HG02884 (cell line): ENCODE measurements around the gene CEP89.
"Not testable (repeated sequence)": the region's sequence is repeated elsewhere in the genome, so short reads cannot be mapped to it uniquely, and the experiment has no call there.

Experiments
- ATAC-seq: cut with Tn5 transposase; IDR thresholded peaks from one replicate; pipeline ENCODE4 v1.9.1; 2021; ENCODE audit warnings: mild to moderate bottlenecking, moderate library complexity; ENCODE audit not compliant: unreplicated experiment

CEP89 gene

DNA sequence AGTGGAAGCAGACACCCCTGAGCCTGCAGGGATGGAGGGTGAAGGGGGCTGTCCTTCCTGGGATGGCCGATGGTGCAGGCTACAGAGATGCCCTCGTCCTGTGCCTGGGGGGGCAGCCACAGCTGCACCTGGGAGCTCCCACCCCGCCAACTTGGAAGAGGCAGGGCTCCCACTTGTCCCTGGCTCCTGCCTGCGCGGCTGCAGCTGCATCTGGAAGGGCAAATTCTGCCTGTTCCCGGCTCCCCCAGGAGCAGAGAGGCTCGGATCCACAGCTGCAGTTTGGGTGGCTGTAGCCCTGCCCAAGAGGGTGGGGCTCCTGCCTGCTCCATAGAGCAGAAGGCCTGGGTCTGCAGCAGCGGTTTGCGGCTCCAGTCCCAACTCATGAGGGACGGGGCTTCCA lies 2.2 kb downstream of the CEP89 start:
- ATAC-seq, result no peak

DNA sequence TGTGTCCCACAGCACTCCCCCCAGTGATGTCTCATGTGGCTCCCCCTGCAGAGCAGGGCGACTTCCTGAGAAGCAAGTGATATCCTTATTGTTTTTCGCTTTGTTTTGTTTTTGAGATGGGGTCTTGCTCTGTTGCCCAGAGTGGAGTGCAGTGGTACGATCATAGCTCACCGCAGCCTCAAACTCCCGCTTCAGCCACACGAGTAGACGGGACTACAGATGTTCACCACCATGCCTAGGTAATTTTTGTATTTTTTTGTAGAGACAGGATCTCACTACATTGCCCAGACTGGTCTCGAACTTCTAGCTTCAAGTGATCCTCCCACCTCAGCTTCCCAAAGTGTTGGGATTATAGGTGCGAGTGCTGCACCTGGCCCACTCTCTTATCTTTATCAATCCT lies 5.0 kb downstream of the CEP89 start:
- no peak for ATAC-seq

DNA sequence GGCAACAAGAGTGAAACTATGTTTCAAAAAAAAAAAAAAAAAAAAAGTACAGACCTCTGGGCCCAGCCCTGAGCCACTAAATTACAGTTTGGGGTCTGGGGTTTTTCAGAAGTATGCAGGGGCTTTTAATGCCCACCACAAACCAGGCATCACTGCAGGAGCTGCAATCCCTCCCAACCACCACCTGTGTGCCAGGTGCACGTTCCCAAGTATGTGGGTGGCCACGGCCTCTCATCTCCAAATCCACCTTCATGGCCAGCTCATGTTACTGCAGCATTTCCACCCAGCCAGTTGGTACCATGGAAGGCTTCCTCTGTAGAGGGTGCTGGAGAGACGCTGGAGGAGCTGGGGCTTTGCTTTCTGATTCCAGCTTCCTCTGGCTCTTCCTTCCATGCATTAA lies 26.5 kb downstream of the CEP89 start:
- ATAC-seq, result no peak

DNA sequence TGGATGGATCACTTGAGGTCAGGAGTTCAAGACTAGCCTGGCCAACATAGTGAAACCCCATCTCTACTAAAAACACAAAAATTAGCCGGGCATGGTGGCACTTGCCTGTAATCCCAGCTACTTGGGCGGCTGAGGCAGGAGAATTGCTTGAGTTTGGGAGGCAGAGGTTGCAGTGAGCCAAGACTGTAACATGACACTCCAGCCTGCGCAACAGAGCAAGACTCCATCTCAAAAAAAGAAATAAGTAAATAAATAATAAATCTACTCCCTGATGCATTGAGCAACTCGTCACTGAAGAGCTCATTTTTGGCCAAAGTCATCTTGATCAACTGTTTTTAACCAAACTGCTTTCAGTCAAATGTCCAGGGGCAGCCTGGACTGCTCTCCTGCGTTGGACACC lies 30.5 kb downstream of the CEP89 start:
- not testable (repeated sequence) for ATAC-seq

DNA sequence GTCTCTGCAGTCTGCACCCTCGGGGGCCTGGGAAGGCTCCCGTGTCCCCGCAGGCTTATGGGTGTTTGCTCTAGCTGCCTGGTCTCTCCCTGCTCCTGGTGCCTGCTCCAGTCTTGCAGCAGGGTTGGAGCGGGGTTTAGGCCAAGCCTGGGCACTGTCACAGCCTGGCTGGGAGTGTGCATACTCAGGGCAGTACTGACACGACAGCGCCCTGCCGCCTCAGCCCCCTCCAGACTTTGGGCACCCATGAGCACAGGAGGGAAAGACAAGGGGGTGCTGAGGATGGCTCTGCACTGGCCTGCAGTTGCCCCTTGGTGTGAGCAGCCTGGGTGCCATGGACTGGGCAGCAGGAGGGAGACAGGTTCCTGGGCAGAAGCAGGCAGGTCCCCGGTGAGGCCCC lies 35.7 kb downstream of the CEP89 start:
- ATAC-seq, result no peak

DNA sequence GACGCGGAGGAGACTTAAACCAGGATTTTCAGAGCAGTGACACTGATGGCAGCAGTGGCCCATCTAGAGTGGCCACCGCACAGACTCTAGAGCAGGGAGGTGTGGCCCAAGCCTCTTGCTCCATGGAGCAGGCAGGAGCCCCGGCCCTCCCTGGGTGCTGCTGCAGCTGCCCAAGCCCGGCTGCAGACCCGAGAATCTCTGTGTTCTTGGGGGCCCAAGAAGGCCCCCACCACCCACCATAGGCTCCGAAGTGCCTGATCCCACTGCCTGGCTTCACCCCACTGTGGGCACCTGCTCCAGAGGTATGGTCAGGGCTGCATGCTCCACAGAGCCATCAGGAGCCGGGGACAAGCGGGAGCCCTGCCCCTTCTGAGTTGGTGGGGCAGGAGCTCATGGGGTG lies 36.1 kb downstream of the CEP89 start:
- ATAC-seq, result no peak

DNA sequence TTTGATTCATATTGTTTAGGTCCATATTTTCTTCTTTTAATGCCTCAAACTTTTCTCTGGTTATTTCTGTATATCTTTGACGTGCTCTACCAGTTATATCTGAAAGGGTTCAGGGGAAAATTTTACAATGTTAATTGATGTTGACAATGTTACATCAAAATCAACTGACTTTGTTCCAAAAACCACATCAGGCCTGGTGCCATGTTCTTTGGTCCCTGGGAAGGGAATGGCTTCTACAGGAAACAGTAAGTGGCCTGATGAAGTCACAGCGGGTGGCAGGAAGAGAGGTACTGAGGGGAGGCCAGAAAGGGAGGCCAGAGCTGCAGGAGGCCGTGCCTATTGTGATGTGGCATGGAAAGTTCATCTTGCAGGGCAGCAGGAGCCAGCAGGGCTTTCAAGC lies 38.2 kb downstream of the CEP89 start:
- ATAC-seq, result no peak

DNA sequence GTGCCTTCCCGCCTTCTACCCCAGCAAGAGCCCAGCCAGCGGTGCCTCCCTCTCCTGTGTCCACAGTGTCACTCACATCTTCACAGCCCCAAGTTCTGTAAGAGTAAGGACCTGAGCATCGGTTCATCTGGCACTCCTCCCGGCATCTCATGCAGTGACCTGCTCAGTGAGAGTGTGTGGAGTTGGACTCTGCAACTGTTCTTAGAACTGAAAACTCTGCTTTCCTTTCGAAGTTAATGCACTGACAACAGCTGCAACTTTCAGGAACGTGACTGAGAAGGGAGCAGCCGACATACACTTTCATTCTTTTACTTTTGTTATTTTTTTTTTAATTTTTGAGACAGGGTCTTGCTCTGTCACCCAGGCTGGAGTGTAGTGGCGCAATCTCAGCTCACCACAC lies 41.2 kb downstream of the CEP89 start:
- no peak for ATAC-seq

DNA sequence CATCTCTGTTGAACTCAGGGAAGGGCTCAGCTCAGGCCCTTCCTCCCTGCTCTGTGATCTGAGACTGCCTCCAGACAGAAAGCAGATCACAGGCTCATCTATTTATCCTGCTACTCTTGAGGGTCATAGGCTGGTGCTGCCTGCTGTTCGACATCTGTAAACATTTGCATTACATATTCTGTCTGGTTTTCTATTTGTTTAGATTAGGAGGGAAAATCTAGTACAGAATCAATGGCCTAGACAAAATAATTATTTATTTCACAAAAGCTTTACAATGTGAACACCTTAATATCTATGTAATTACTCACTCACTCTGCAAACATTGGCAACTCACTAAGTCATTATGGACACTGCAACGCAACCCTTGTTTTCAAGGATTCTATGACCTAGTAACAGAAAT lies 43.0 kb downstream of the CEP89 start:
- ATAC-seq, result no peak

DNA sequence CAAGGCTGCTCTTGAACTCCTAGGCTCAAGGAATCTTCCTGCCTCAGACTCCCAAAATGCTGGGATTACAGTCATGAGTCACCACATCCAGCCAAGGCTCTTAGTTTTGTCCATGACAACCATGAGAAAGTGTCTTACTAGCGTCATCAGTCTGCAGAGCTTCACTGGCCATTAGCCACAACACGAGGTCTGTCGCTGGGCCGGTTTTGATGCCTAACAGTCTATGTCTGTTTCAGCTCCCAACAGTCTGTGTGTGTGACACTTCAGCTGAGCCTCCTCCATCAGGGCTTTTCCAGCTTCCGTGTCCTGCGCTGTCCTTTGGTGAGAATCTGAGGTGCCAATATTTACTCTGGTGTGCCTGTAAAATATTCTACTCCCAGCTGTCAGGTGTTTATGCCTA lies 47.6 kb downstream of the CEP89 start:
- no peak for ATAC-seq

DNA sequence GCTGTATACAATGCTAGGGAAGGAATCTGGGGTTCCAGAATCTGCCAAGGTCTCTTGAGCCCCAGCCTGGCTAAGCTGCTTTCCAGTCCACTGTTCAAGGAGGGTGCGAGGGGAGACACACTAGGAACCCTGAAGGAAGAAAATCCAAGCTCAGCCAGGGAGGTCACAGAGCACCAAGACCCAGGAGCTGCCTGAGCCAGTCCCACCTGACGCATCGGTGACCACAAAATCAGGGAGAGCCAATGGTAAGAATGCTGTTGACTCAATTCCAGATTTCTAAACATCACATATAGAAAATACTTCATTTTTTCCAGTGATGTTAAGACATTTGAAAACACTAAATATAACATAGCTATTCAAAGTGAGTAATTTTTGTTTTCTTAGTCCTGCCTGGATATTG lies 50.1 kb downstream of the CEP89 start:
- no peak for ATAC-seq

DNA sequence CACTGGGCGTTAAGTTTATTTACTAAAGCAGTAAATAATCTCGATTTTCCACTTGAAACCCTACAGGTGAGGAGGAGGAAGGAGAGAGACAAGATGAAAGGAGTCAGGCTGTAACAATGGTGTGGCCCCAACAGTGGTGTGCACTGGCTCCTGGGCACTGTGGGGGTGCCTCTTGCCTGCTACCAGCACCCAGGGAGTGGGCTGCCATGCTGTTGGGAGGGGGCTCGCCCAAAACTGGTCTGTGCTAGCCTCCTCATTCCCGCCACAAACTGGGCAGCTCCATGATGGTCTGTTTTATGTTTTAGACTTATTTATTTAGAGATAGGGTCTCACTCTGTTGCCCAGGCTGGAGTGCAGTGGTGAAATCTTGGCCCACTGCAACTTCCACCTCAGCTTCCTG lies 52.4 kb downstream of the CEP89 start:
- no peak for ATAC-seq

DNA sequence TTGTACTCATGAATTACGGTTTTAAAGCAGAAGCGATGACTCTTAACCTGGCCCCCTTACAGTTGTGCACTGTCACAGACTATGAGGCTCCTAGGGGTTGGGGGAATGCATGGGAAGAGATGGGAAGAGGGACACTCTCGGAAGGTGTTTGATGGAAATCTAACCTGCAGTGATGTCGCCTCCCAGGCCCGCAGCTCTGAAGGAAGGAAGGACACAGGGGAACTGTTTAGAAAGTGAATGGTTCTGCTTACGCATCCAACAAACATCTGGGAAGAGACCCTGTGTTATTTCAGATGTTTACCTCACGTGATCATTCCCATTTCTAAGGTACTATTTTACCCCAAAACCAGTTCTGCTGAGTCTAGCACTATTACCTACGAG lies 54.2 kb downstream of the CEP89 start:
- no peak for ATAC-seq

DNA sequence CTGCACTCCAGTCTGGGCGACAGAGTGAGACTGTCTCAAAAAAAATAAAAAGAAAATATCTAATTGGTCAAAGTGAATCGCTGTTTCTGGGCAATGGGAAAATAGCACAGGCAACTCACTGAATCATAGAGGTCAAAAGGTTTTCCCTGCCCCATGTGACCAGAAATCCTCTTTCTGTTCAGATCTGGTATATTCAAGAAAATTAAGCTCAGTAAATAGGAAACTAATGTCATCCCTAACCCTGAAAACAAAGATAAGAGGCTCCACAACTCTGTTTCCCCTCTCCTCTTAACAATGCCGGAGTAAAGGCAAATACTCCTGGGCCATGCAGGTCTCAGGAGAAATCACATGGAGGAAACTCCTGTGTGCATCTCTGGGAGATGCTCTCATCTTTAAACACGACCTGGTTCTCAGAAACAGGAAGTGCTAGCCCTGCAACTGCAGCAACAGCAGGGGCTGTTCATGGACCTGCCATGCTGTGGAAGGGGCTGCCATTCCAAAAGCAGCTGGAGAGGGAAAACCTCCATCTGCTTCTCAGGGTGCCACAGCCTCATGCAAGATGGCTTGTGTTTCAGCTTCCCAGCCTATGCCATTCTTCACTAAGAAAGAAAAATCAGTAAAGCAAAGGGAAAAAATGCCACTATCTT lies 54.7 kb downstream of the CEP89 start:
- ATAC-seq, result no peak

DNA sequence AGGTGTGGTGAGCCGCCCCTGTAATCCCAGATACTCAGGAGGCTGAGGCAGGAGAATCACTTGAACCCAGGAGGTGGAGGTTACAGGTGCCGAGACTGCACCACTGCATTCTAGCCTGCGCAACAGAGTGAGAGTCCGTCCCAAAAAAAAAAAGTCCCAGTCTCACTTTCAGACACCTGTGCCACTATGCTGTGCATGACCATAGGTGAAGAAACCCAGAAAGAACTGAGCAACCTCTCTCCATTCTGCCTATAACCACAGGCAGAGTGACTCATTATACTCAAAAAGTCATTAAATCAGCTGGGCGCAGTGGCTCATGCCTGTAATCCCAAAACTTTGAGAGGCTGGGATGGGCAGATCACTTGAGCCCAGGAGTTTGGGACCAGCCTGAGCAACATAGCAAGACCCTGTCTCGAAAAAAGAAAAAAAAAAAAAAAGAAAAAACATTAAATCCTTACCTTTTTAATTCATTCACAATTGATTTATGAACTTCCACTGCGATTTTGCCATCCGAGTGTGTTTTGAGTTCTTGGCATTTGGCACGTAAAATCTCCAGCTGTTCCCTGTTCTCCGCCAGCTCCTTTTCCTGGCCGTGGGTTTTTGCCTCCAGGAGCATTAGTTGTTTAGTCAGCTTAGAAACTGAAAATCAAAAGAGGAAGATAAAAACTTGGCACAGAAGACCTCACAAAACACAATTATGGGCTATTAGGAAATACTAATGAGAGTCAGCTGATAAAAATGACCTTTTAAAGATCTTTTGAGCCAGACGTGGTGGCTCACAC lies 56.7 kb downstream of the CEP89 start:
- no peak for ATAC-seq

DNA sequence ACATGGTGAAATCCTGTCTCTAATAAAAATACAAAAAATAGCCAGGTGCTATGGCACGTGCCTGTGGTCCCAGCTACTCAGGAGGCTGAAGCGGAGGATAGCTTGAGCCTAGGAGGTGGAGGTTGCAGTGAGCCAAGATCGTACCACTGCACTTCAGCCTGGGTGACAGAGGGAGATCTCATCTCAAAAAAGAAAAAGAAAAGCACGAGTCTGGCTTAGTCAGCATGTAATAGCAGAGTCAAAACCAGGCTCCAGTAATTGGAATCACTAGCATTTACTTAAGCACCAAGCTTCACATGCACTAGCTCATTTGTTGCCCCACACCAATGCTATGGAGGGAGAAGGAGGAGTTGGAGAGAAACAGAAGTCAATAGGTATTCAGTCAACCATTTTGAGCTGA lies 60.3 kb downstream of the CEP89 start:
- ATAC-seq, result no peak

DNA sequence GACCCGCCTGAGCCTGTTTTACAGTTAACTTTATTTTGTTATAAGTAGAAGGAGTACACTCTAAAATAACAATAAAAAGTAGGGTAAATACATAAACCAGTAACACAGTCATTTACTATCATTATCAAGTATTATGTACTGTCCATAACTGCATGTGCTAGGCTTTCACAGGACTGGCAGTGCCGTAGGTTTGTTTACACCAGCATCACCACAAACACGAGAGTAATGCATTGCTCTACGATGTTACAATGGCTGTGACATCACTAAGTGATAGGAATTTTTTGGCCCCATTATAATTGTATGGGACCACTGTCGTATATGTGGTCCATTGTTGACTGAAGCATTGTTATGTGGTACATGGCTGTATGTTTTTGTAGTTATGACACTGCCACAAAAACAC lies 60.9 kb downstream of the CEP89 start:
- ATAC-seq, result no peak

DNA sequence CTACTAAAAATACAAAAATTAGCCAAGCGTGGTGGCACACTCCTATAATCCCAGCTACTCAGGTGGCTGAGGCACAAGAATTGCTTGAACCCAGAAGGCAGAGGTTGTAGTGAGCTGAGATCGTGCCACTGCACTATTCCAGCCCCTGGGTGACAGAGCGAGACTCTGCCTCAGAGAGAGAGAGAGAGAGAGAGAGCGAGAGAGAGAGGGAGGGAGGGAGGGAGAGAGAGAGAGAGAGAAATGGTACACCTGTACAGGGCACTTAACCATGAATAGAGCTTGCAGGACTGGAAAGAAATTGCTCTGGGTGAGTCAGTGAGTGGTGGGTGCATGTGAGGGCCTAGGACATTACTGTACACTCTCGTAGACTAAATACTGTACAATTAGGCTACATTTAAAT lies 61.7 kb downstream of the CEP89 start:
- ATAC-seq, result no peak

DNA sequence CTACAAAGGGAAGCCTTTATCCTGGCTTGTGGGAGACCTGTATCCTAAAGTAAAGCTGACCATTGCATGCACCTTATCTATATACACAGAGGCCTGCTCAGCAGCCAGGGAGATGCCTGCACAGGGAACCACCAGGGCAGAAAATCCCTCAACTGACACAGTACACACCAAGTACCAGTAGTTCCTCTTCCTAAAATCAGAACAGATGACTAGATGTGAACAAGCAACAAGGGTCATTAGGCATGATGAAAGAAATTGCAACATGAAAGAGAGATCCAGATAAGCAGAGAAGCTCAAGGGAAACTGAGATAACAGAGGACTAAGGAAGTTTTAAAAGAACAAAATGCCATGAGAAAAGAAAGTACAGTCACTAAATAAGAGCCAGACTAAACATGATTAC lies 62.5 kb downstream of the CEP89 start:
- ATAC-seq, result no peak

DNA sequence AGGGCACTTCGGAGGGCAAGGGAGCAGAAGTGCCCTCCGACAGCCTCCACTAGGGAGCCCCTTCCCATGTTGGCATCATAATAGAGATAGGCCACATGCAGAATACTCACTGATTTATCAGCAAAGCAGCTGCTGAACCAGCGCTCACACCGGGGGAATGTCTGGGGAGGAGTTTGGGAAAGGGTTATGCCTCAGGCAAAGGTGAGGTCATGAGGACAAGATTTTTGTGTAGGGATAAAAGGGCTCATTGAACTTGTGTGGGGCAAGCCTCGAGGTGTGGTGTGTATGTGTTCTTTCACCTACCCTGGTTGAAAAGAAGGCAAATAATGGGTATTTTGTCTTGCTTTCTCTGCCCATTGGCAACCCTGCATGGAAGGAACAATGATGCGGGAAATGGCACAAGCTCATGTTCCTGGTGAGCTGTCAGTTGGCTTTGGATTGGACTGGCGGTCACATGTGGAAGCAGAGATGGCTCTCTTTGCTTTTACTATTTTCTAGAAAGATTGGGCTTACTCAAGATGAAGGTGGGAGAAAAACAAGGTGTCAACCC lies 63.0 kb downstream of the CEP89 start:
- ATAC-seq, result no peak

DNA sequence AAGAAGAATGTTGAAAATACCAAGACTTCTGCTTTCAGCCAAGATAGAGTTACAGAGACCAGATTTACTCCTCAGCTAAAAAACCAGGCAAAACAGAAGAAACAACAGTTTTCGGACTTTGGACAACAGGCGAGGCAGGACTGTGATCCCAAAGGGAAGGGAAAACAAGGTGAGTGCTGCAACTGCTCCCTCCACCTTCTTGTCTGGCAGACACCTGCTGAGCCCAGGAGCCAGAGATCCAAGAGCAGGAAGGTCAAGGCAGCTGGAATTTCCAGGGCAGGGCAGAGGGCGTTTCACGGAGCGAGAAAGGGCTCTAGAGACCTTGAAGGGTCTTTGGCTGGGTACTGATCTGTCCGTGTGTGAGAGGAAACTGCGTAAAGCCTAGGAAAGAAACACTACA lies 69.3 kb downstream of the CEP89 start:
- ATAC-seq, result no peak

DNA sequence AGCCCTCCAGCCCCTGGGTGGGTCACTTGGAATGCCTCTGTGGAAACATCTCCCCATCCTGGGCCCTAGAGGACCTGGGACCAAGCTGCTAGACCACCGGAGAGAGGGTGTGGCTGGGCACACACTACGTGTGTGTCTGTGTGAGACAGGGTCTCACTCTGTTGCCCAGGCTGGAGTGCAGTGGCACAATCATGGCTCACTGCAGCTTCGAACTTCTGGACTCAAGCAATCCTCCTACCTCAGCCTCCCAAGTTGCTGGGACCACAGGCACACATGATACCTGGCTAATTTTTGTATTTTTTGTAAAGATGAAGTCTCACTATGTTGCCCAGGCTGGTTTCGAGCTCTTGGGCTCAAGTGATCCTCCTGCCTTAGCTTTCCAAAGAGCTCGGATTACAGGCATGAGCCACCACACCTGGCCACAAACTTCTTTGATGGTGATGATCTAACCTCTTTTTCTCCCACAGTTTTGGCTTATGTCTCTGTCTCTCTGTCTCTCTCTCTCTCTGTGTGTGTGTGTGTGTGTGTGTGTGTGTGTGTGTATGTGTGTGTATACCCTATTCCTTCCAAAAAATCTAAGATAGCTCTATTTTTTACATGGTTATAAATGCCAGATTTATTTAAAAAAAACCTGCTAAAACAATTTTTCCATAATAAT lies 70.1 kb downstream of the CEP89 start:
- ATAC-seq, result no peak
